H1 (cell line): Measurements from ENCODE around the gene SPACA7. TPM values are rescaled to one million over a fixed set of nuclear protein-coding genes. Genes with fewer than 3 reads are reported as not detected.

ENCODE experiments used
- CTCF ChIA-PET: fragments of 300-600 bp; sonication (Branson Sonifier 250); formaldehyde crosslinking; loops from one replicate; lab custom pipeline; 2021; ENCODE audit not compliant: partially characterized antibody; lab: Charles Lee
- POLR2A ChIA-PET: fragments of 300-600 bp; sonication (Branson Sonifier 250); formaldehyde crosslinking; loops from one replicate; lab custom pipeline; 2021; ENCODE audit warnings: inconsistent platforms; ENCODE audit not compliant: partially characterized antibody; lab: Charles Lee
- DNase-seq, 2 experiments: peaks; one replicate each; pipeline versions ENCODE4 v3.0.0 to v3.0.0-alpha.2; 2010 to 2022; ENCODE audit warnings: low spot score in 2 of 2, low read depth in 1 of 2, mixed read lengths in 1 of 2
- FAIRE-seq: peaks from 2 replicates; lab custom pipeline; 2011; peaks lifted over from hg19 to GRCh38; lab: Jason Lieb, UNC
- H2AFZ ChIP-seq: 2 replicates; pipeline ENCODE4 v1.8.1; 2012; ENCODE audit warnings: low read length, inconsistent platforms
- H2AK5ac ChIP-seq: 2 replicates; pipeline ENCODE4 v1.6.1; 2013; ENCODE audit warnings: low read depth, low read length
- H2BK120ac ChIP-seq: replicated peaks from 2 replicates; pipeline ENCODE3; 2013; ENCODE audit warnings: low read depth, low read length, inconsistent platforms
- H2BK12ac ChIP-seq: 2 replicates; pipeline ENCODE4 v1.6.1; 2013; ENCODE audit warnings: low read depth, low read length
- H2BK15ac ChIP-seq: 2 replicates; pipeline ENCODE4 v1.6.1; 2013; ENCODE audit warnings: low read length
- H2BK20ac ChIP-seq: 2 replicates; pipeline ENCODE4 v1.6.1; 2013; ENCODE audit warnings: low read length
- H2BK5ac ChIP-seq: 2 replicates; pipeline ENCODE4 v1.6.1; 2013; ENCODE audit warnings: low read depth, low read length
- H3K14ac ChIP-seq: 2 replicates; pipeline ENCODE4 v1.6.1; 2013; ENCODE audit warnings: inconsistent platforms; ENCODE audit not compliant: insufficient read length
- H3K18ac ChIP-seq: 2 replicates; pipeline ENCODE4 v1.6.1; 2013; ENCODE audit warnings: low read length; ENCODE audit errors: extremely low read depth
- H3K23ac ChIP-seq: 2 replicates; pipeline ENCODE4 v1.6.1; 2013; ENCODE audit warnings: inconsistent platforms; ENCODE audit not compliant: insufficient read length
- H3K23me2 ChIP-seq: 2 replicates; pipeline ENCODE4 v1.6.1; 2013; ENCODE audit warnings: low read depth, low read length
- H3K27ac ChIP-seq: 2 replicates; pipeline ENCODE4 v1.6.1; 2011; ENCODE audit warnings: low read depth, low read length, inconsistent platforms
- H3K27me3 ChIP-seq, 4 experiments: replicated peaks in 1 of 4; 1 replicate in 1 of 4; 2 replicates in 3 of 4; pipeline versions ENCODE4 v1.6.1 to v1.8.1; 2011 to 2013; ENCODE audit warnings: low read length in 3 of 4, mild to moderate bottlenecking in 3 of 4, inconsistent platforms in 2 of 4, mixed read lengths in 2 of 4, moderate library complexity in 1 of 4; ENCODE audit not compliant: control insufficient read depth in 3 of 4, insufficient read depth in 3 of 4; ENCODE audit errors: extremely low read depth in 1 of 4
- H3K36me3 ChIP-seq, 4 experiments: 2 replicates each; pipeline versions ENCODE4 v1.6.1 to v1.8.1; 2011 to 2013; ENCODE audit warnings: mild to moderate bottlenecking in 4 of 4, low read length in 3 of 4, moderate library complexity in 2 of 4, control low read depth in 1 of 4, inconsistent platforms in 1 of 4; ENCODE audit not compliant: insufficient read depth in 4 of 4, control insufficient read depth in 2 of 4
- H3K4ac ChIP-seq: replicated peaks from 2 replicates; pipeline ENCODE3; 2013; ENCODE audit warnings: low read length, low read depth, mixed read lengths, inconsistent platforms; ENCODE audit not compliant: insufficient read length
- H3K4me1 ChIP-seq, 4 experiments: replicated peaks in 1 of 4; 1 replicate in 1 of 4; 2 replicates in 3 of 4; pipeline versions ENCODE4 v1.6.1 to v1.8.1; 2011 to 2013; ENCODE audit warnings: low read length in 3 of 4, inconsistent platforms in 2 of 4, mixed read lengths in 1 of 4; ENCODE audit not compliant: insufficient read depth in 4 of 4, control insufficient read depth in 3 of 4
- H3K4me2 ChIP-seq, 2 experiments: 2 replicates each; pipeline versions ENCODE4 v1.6.1 to v1.8.1; 2011 to 2013; ENCODE audit warnings: low read depth in 2 of 2, low read length in 2 of 2, control low read depth in 1 of 2, inconsistent platforms in 1 of 2, mild to moderate bottlenecking in 1 of 2; ENCODE audit not compliant: insufficient read depth in 1 of 2
- H3K4me3 ChIP-seq, 4 experiments: fragments of 200-600, 300-600 bp in 1 of 4; sonication (generic), shearing (Covaris generic), sonication (Bioruptor Twin) in 1 of 4; 2 replicates each; pipeline versions ENCODE4 v1.5.1 to v1.8.1; 2011 to 2016; ENCODE audit warnings: low read length in 4 of 4, low read depth in 3 of 4, control low read depth in 2 of 4, inconsistent platforms in 2 of 4, mild to moderate bottlenecking in 2 of 4, mixed read lengths in 1 of 4, moderate library complexity in 1 of 4; ENCODE audit not compliant: insufficient read depth in 2 of 4; ENCODE audit errors: extremely low read depth in 1 of 4
- H3K56ac ChIP-seq: replicated peaks from 2 replicates; pipeline ENCODE3; 2013; ENCODE audit warnings: low read depth, mild to moderate bottlenecking, mixed read lengths, low read length, inconsistent platforms; ENCODE audit not compliant: insufficient read length
- H3K79me1 ChIP-seq: 2 replicates; pipeline ENCODE4 v1.6.1; 2013; ENCODE audit warnings: low read depth, low read length, control low read depth
- H3K79me2 ChIP-seq, 2 experiments: 2 replicates each; pipeline versions ENCODE4 v1.6.1 to v1.8.1; 2012 to 2013; ENCODE audit warnings: low read length in 2 of 2, mild to moderate bottlenecking in 2 of 2, inconsistent platforms in 1 of 2; ENCODE audit not compliant: insufficient read depth in 2 of 2, control insufficient read depth in 1 of 2
- H3K9ac ChIP-seq, 4 experiments: replicated peaks in 1 of 4; 1 replicate in 1 of 4; 2 replicates in 3 of 4; pipeline versions ENCODE4 v1.6.1 to v1.8.1; 2011 to 2013; ENCODE audit warnings: low read depth in 3 of 4, low read length in 3 of 4, control low read depth in 2 of 4, mild to moderate bottlenecking in 2 of 4, moderate library complexity in 2 of 4, inconsistent platforms in 1 of 4; ENCODE audit errors: extremely low read depth in 1 of 4
- H3K9me3 ChIP-seq, 2 experiments: 2 replicates each; pipeline versions ENCODE4 v1.6.1 to v1.8.1; 2012 to 2013; ENCODE audit warnings: mild to moderate bottlenecking in 2 of 2, moderate library complexity in 2 of 2, control low read depth in 1 of 2, inconsistent platforms in 1 of 2, low read depth in 1 of 2, low read length in 1 of 2, mixed read lengths in 1 of 2; ENCODE audit not compliant: insufficient read depth in 2 of 2
- H4K20me1 ChIP-seq, 2 experiments: replicated peaks in 1 of 2; 2 replicates each; pipeline versions ENCODE3 to v1.8.1; 2011 to 2013; ENCODE audit warnings: inconsistent platforms in 2 of 2, low read length in 2 of 2, mild to moderate bottlenecking in 1 of 2; ENCODE audit not compliant: insufficient read depth in 2 of 2, control insufficient read depth in 1 of 2
- H4K5ac ChIP-seq: 2 replicates; pipeline ENCODE4 v1.6.1; 2013; ENCODE audit warnings: low read length, low read depth, mixed read lengths, inconsistent platforms; ENCODE audit not compliant: insufficient read length
- H4K8ac ChIP-seq: 2 replicates; pipeline ENCODE4 v1.8.0; 2013; ENCODE audit warnings: mild to moderate bottlenecking, moderate library complexity, low read length, inconsistent platforms; ENCODE audit not compliant: insufficient read depth; ENCODE audit errors: extremely low read depth
- H4K91ac ChIP-seq: replicated peaks from 2 replicates; pipeline ENCODE3; 2013; ENCODE audit warnings: low read length, mixed read lengths, inconsistent platforms; ENCODE audit not compliant: insufficient read length
- ASH2L ChIP-seq: fragments of 200-600, 300-600 bp; sonication (generic); IDR thresholded peaks from one replicate; pipeline ENCODE4 v1.7.1; 2017; ENCODE audit warnings: low read length
- CHD1 ChIP-seq: IDR thresholded peaks from 2 replicates; pipeline ENCODE4 v1.6.1; 2012; ENCODE audit warnings: low read depth, low read length, improper control_type of control experiment
- CTBP2 ChIP-seq: IDR thresholded peaks from 2 replicates; pipeline ENCODE4 v1.7.0; 2011; ENCODE audit warnings: borderline replicate concordance, mild to moderate bottlenecking, moderate library complexity, mixed read lengths, low read length; ENCODE audit not compliant: insufficient read depth, insufficient read length
- GTF2F1 ChIP-seq: IDR thresholded peaks from 2 replicates; pipeline ENCODE4 v1.6.1; 2012; ENCODE audit warnings: low read depth, low read length, improper control_type of control experiment, borderline replicate concordance
- HDAC6 ChIP-seq: IDR thresholded peaks from one replicate; pipeline ENCODE4 v1.7.1; 2012; ENCODE audit warnings: low read depth, mild to moderate bottlenecking, inconsistent platforms, low read length, moderate library complexity
- KDM5A ChIP-seq: fragments of 200-600 bp; IDR thresholded peaks from 2 replicates; pipeline ENCODE4 v1.7.1; 2012; ENCODE audit warnings: mild to moderate bottlenecking, low read length, inconsistent platforms, mixed read lengths
- MAFK ChIP-seq: IDR thresholded peaks from 2 replicates; pipeline ENCODE4 v1.6.1; 2012; ENCODE audit warnings: low read depth, mild to moderate bottlenecking, improper control_type of control experiment, low read length
- POLR2AphosphoS5 ChIP-seq: IDR thresholded peaks from 2 replicates; pipeline ENCODE4 v1.6.1; 2011; ENCODE audit warnings: low read depth, low read length
- POU5F1 ChIP-seq: IDR thresholded peaks from 2 replicates; pipeline ENCODE4 v1.6.1; 2011; ENCODE audit warnings: low read depth, mild to moderate bottlenecking, low read length, moderate library complexity
- RFX5 ChIP-seq: IDR thresholded peaks from 2 replicates; pipeline ENCODE4 v1.6.1; 2011; ENCODE audit warnings: low read depth, low read length, improper control_type of control experiment, borderline replicate concordance
- SP2 ChIP-seq: IDR thresholded peaks from 2 replicates; pipeline ENCODE4 v1.6.1; 2012; ENCODE audit warnings: mild to moderate bottlenecking, low read length, inconsistent platforms
- TAF7 ChIP-seq: optimal IDR thresholded peaks from 2 replicates; pipeline ENCODE3; 2011; ENCODE audit warnings: low read depth, mild to moderate bottlenecking, inconsistent platforms, low read length, moderate library complexity, borderline replicate concordance
- TEAD4 ChIP-seq: IDR thresholded peaks from 2 replicates; pipeline ENCODE4 v1.6.1; 2012; ENCODE audit warnings: low read depth, low read length, inconsistent platforms, mixed read lengths
- YY1 ChIP-seq: IDR thresholded peaks from 2 replicates; pipeline ENCODE4 v1.6.1; 2011; ENCODE audit warnings: low read depth, mild to moderate bottlenecking, low read length
- WGBS, 2 experiments: shearing (Covaris generic) in 1 of 2; methylation state at CpG; one replicate each; pipeline versions ENCODE4 v1.1.6 to v1.1.7; 2013 to 2015; ENCODE audit warnings: low lambda C conversion rate in 2 of 2, mixed read lengths in 2 of 2, inconsistent platforms in 1 of 2, low coverage in 1 of 2, missing lambda C conversion rate in 1 of 2; ENCODE audit not compliant: insufficient replicate concordance in 2 of 2, insufficient coverage in 1 of 2, insufficient read length in 1 of 2; ENCODE audit errors: extremely low coverage in 1 of 2, missing lambda C conversion rate in 1 of 2; 5-methylcytosine and 5-hydroxymethylcytosine counted together
- polyA plus RNA-seq, 7 experiments: library from polyadenylated mRNA; depleted of rRNA in 3 of 7; stranded (reverse) in 5 of 7; unstranded in 2 of 7; fragments of >200 nt in 5 of 7; fragments of 200-250 nt in 2 of 7; gene quantifications; 1 replicate in 5 of 7; 2 replicates in 1 of 7; 4 replicates in 1 of 7; pipeline versions ENCODE4 v1.2.1 to v1.2.3, GENCODE V29; 2011 to 2013; ENCODE audit warnings: missing spikeins in 2 of 7, mixed read lengths in 2 of 7
- total RNA-seq: library from RNA; stranded (reverse); fragmentation: NEBNext Ultra II Directional; extraction: Animal tissue kit (Norgen Biotek cat#: 25700); gene quantifications from 2 replicates; pipeline ENCODE4 v1.2.1, GENCODE V29; 2021
- TF ChIP-seq, protein P1 (sequence below): IDR thresholded peaks from 2 replicates; pipeline ENCODE4 v1.6.1; 2012; ENCODE audit warnings: inconsistent platforms

Gene SPACA7
- total and polyA plus RNA-seq, 2 of the 8 experiments (the other 6 are each of a cell fraction or from before 2014, with no cell fraction given) = not detected

DNA sequence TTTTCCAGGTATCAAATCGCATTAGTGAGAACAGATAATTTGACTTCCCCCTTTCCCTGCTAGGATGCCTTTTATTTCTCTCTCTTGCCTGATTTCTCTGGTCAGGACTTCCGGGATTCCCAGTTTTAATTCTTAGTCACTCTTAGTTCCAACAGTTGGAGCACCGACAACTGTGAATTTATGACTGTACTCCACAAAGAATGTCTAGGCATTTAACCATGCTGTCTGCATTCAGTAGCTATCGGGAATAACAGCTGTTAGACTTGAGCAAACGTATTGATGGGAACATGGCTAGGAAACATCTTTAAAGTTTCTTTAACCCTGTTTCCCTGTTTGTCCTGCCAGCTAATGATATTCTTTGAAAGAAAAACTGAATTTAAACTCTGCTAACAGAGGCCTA, 14.1 kb upstream of the SPACA7 start:
- Histone ChIP-seq H2AFZ (no peak overlapping the region), H3K4me2 (no peak overlapping the region), H3K4me3 (no peak overlapping the region), H3K14ac (no peak overlapping the region), H4K91ac (no peak overlapping the region), H3K23ac (no peak overlapping the region), H3K27me3 (no peaks in the 10 kb centered on the region), H3K9me3 (peaks cover 0 to 4% of the 10 kb centered on the region in 2 experiments; a peak in 3 of 4 replicates), H3K9ac (no peak overlapping the region), H3K79me1 (no peaks in the 10 kb centered on the region), H3K27ac (no peak overlapping the region), H2BK12ac (no peak overlapping the region), H3K23me2 (peaks cover 9% of the 10 kb centered on the region; the same call in 1 of the 2 replicates), H3K56ac (no peak overlapping the region), H2AK5ac (no peak overlapping the region), H4K20me1 (peaks cover 0 to 7% of the 10 kb centered on the region in 2 experiments), H3K4me1 (peaks cover 0 to 8% (median 4%) of the 10 kb centered on the region in 4 experiments; a peak in 5 of 7 replicates), H3K4ac (no peak overlapping the region), H3K18ac (no peak overlapping the region), H3K79me2 (peaks cover 0 to 3% of the 10 kb centered on the region in 2 experiments; a peak in 1 of 4 replicates), H3K36me3 (no peaks in the 10 kb centered on the region; a peak in 1 of 8 replicates), H4K5ac (no peak overlapping the region), H2BK20ac (no peak overlapping the region), H2BK15ac (no peak overlapping the region), H2BK5ac (no peak overlapping the region), H2BK120ac (no peak overlapping the region), H4K8ac (no peak overlapping the region)
- ChIA-PET CTCF (interaction anchor here (1.7 kb wide), 1 partner anchor 82 kb away, joined by 3 read pairs; no protein-coding TSS in a partner anchor), POLR2A (no interaction called here)
- DNase-seq = no peak
- WGBS, 2 experiments = 93% methylated on average over 5 of the region's 5 CpGs; no CpG with 5 or more reads in 1 of the 2 experiments
- no peak for FAIRE-seq
- TF ChIP-seq KDM5A (no peak), MAFK (no peak), POLR2AphosphoS5 (no peak), TAF7 (no peak), HDAC6 (no peak), YY1 (no peak), CHD1 (no peak), SP2 (no peak), RFX5 (no peak), ASH2L (no peak), CTBP2 (no peak), POU5F1 (no peak), GTF2F1 (no peak), TEAD4 (no peak)
- TF ChIP-seq, protein P1, sequence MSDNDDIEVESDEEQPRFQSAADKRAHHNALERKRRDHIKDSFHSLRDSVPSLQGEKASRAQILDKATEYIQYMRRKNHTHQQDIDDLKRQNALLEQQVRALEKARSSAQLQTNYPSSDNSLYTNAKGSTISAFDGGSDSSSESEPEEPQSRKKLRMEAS = no peak
